OCI-LY3 (cell line): ENCODE data around the gene NRDC.
"Not testable (repeated sequence)": the region's sequence is repeated elsewhere in the genome, so short reads cannot be mapped to it uniquely, and the experiment has no call there.

Source experiments
- H2AFZ ChIP-seq: fragments of 200-600, 300-600 bp; shearing (Covaris generic); 2 replicates; pipeline ENCODE4 v1.6.0; 2014; ENCODE audit warnings: antibody characterized with exemption, low read depth, low read length
- H3K27ac ChIP-seq: fragments of 200-600, 300-600 bp; sonication (generic); 2 replicates; pipeline ENCODE4 v1.5.1; 2014; ENCODE audit warnings: mild to moderate bottlenecking, low read length, moderate library complexity, mixed read lengths
- H3K27me3 ChIP-seq: fragments of 200-600, 300-600 bp; sonication (generic); 2 replicates; pipeline ENCODE4 v1.6.1; 2014; ENCODE audit warnings: low read depth, low read length, mixed read lengths
- H3K36me3 ChIP-seq: fragments of 200-600, 300-600 bp; sonication (generic); replicated peaks from 2 replicates; pipeline ENCODE3; 2014; ENCODE audit warnings: low read depth, low read length, mixed read lengths
- H3K4me1 ChIP-seq: fragments of 300-600, 200-600 bp; sonication (generic); 2 replicates; pipeline ENCODE4 v1.6.1; 2014; ENCODE audit warnings: low read length, mixed read lengths
- H3K4me2 ChIP-seq: fragments of 200-600, 300-600 bp; sonication (generic); 2 replicates; pipeline ENCODE4 v1.6.1; 2014; ENCODE audit warnings: low read length, mixed read lengths
- H3K4me3 ChIP-seq: fragments of 300-600, 200-600 bp; sonication (generic); 2 replicates; pipeline ENCODE4 v1.5.1; 2014; ENCODE audit warnings: antibody characterized with exemption, mild to moderate bottlenecking, low read length, moderate library complexity
- H3K79me2 ChIP-seq: fragments of 300-600, 200-600 bp; shearing (Covaris generic); 2 replicates; pipeline ENCODE4 v1.6.1; 2014; ENCODE audit warnings: mild to moderate bottlenecking, low read length, mixed read lengths
- H3K9ac ChIP-seq: fragments of 300-600, 200-600 bp; shearing (Covaris generic); 2 replicates; pipeline ENCODE4 v1.6.0; 2014; ENCODE audit warnings: mild to moderate bottlenecking, low read length, moderate library complexity
- H3K9me3 ChIP-seq: fragments of 200-600, 300-600 bp; shearing (Covaris generic); 2 replicates; pipeline ENCODE4 v1.6.1; 2014; ENCODE audit warnings: low read length, mixed read lengths; ENCODE audit not compliant: insufficient read depth
- H4K20me1 ChIP-seq: fragments of 200-600, 300-600 bp; sonication (generic); 2 replicates; pipeline ENCODE4 v1.6.1; 2016; ENCODE audit warnings: low read length, mixed read lengths; ENCODE audit not compliant: insufficient read depth
- CTCF ChIP-seq: fragments of 200-600, 300-600 bp; sonication (generic); IDR thresholded peaks from 2 replicates; pipeline ENCODE4 v1.5.1; 2014; ENCODE audit warnings: antibody characterized with exemption, low read length, low read depth
- EZH2phosphoT487 ChIP-seq: fragments of 200-600 bp; shearing (Covaris generic); IDR thresholded peaks from 2 replicates; pipeline ENCODE4 v1.6.1; 2018; ENCODE audit warnings: antibody characterized with exemption, mixed run types, low read depth

NRDC gene

DNA sequence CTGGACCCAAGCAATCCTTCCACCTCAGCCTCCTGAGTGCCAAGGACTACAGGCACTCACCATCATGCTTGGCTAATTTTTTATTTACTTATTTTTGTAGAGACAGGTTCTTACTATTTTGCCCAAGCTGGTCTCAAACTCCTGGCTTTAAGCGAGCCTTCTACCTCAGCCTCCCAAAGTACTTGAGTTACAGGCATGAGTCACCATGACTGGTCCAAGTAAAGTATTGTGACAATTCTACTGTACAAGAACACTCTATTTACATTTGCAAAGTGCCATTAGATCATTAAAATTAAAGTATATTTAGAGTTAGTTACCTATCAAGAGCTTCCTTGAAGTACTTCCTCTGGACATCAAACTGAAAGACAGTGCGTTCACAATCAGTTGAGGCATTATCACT, 44.8 kb downstream of the NRDC start:
- Histone ChIP-seq H3K27me3 (no peaks in the 10 kb centered on the region), H3K79me2 (no peaks in the 10 kb centered on the region), H2AFZ (no peak overlapping the region), H3K4me3 (no peak overlapping the region), H3K36me3 (peaks cover 22% of the 10 kb centered on the region), H3K4me2 (no peak overlapping the region), H4K20me1 (no peaks in the 10 kb centered on the region), H3K9ac (no peak overlapping the region), H3K4me1 (no peaks in the 10 kb centered on the region), H3K27ac (no peak overlapping the region), H3K9me3 (no peaks in the 10 kb centered on the region)
- no peak for TF ChIP-seq CTCF
- no peak for TF ChIP-seq EZH2phosphoT487

- Histone ChIP-seq H3K4me3 (no peak overlapping the region), H3K9me3 (no peaks in the 10 kb centered on the region), H4K20me1 (no peaks in the 10 kb centered on the region), H3K27me3 (no peaks in the 10 kb centered on the region), H3K27ac (no peak overlapping the region), H3K79me2 (no peaks in the 10 kb centered on the region), H3K9ac (no peak overlapping the region), H3K36me3 (peaks cover 25% of the 10 kb centered on the region), H3K4me1 (no peaks in the 10 kb centered on the region), H3K4me2 (no peak overlapping the region), H2AFZ (no peak overlapping the region)
- no peak for TF ChIP-seq CTCF
- TF ChIP-seq EZH2phosphoT487 = no peak
These were observed 49.5 kb downstream of the NRDC start for GRCh38 chr1:51829058-51829457.

DNA sequence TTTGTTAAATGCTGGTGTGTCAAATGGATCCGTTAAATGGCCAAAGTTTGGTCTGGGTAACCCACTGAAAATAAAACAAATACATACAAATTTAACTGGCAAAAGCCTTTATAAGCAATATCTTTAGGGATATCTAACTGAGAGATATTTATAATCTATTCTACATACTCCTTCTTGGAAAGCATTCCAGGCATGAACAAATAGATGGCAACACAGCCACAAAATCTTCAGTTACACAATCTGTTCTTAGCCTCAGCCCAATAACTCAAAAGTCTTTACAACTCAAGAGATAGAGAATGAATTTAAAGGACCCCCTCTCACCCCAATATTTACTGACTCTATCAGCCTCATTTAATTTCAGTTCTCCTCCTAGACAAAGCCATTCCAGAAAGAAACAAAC, 58.7 kb downstream of the NRDC start:
- Histone ChIP-seq H3K9ac (no peak overlapping the region), H3K9me3 (no peaks in the 10 kb centered on the region), H3K4me1 (no peaks in the 10 kb centered on the region), H3K79me2 (no peaks in the 10 kb centered on the region), H3K27me3 (no peaks in the 10 kb centered on the region), H3K4me3 (no peak overlapping the region), H3K36me3 (peaks cover 10% of the 10 kb centered on the region), H3K4me2 (no peak overlapping the region), H3K27ac (no peak overlapping the region), H4K20me1 (no peaks in the 10 kb centered on the region), H2AFZ (no peak overlapping the region)
- TF ChIP-seq CTCF (no peak), EZH2phosphoT487 (no peak)

DNA sequence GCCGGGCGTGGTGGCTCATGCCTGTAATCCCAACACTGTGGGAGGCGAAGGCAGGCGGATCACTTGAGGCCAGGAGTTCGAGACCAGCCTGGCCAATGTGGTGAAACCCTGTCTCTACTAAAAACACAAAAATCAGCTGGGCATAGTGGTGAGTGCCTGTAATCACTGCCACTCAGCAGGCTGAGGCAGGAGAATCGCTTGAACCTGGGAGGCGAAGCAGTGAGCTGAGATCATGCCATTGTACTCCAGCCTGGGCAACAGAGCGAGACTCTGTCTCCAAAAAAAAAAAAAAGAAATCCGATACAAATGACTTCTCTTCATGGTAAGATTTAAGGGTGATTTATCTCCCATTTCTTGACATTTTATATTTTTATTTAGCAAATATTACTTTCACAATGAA, 59.5 kb downstream of the NRDC start:
- not testable (repeated sequence) for H3K4me1 ChIP-seq, H3K9ac ChIP-seq, H2AFZ ChIP-seq, H3K27ac ChIP-seq, H3K4me2 ChIP-seq, H3K9me3 ChIP-seq, H4K20me1 ChIP-seq, H3K79me2 ChIP-seq, H3K4me3 ChIP-seq, H3K27me3 ChIP-seq
- peaks cover 12% of the 10 kb centered on the region for H3K36me3 ChIP-seq

DNA sequence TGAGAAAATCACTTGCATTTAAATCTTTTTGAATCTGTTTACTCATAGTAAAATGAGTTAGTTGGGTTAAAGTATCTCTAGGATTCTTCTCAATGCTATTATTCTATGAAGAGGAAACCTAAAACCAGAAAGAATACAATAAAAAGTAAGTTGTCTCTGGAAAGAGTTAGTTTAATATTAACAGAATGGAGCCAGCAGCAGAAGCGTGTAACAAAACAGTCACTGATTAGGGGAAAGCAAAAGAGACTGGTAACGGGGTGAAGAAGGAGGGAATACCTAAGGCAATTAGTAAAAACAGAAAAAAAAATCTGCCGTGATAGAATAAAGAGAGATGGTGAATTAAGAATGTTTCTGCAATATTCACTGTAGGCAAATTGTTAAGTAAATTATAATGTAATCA, 60.0 kb downstream of the NRDC start:
- no peak overlapping the region for H3K4me3 ChIP-seq
- peaks cover 12% of the 10 kb centered on the region for H3K36me3 ChIP-seq

More for the DNA sequence above, 60.0 kb downstream of the NRDC start:
- H3K9me3 ChIP-seq = no peaks in the 10 kb centered on the region
- no peak overlapping the region for H3K9ac ChIP-seq
- H3K27me3 ChIP-seq = no peaks in the 10 kb centered on the region
- H3K27ac ChIP-seq = no peak overlapping the region
- H4K20me1 ChIP-seq = no peaks in the 10 kb centered on the region
- peaks cover 12% of the 10 kb centered on the region for H3K4me1 ChIP-seq
- H3K4me2 ChIP-seq = no peak overlapping the region
- no peak for TF ChIP-seq EZH2phosphoT487
- no peak for TF ChIP-seq CTCF
- H2AFZ ChIP-seq = no peak overlapping the region
- no peaks in the 10 kb centered on the region for H3K79me2 ChIP-seq
